Suprapubic skin (tissue), 4 donors: ENCODE measurements around the gene SNX19.

Source experiments
- CTCF ChIP-seq, 2 donors: fragments of 200-600 bp in 1 of 2; fragments of 450-650 bp in 1 of 2; sonication (generic) in 1 of 2; IDR thresholded peaks; one replicate each; pipeline ENCODE4 v1.5.1; 2016 to 2019; ENCODE audit warnings: antibody characterized with exemption in 2 of 2, mild to moderate bottlenecking in 1 of 2, moderate library complexity in 1 of 2
- EP300 ChIP-seq: sonication (generic); formaldehyde crosslinking; IDR thresholded peaks from one replicate; pipeline ENCODE4 v1.6.1; 2017; ENCODE audit warnings: antibody characterized with exemption
- POLR2A ChIP-seq, 2 donors: fragments of 450-650 bp; IDR thresholded peaks; one replicate each; pipeline ENCODE4 v1.6.1; 2017; ENCODE audit warnings: antibody characterized with exemption in 2 of 2, mild to moderate bottlenecking in 2 of 2, moderate library complexity in 2 of 2
- POLR2AphosphoS5 ChIP-seq, 3 donors: sonication (generic); formaldehyde crosslinking; IDR thresholded peaks; one replicate each; pipeline ENCODE4 v1.6.1; 2017; ENCODE audit warnings: antibody characterized with exemption in 3 of 3

GRCh38 chr11:130825561-130825960 is 90.7 kb downstream of the SNX19 start:
- TF ChIP-seq EP300: no peak
- TF ChIP-seq CTCF (IDR thresholded peaks at IDR 0.05): no peak
- TF ChIP-seq POLR2A (IDR thresholded peaks at IDR 0.05): no peak
- TF ChIP-seq POLR2AphosphoS5 (IDR thresholded peaks at IDR 0.05): no peak
